Caco-2 (cell line): Measurements from ENCODE around the gene VPS13D. TPM values are rescaled to one million over a fixed set of nuclear protein-coding genes. Genes with fewer than 3 reads are reported as not detected.

Source experiments
- BruUV-seq: library from RNA; stranded (reverse); fragments of 400-500 nt; replicated peaks from 2 replicates; lab custom pipeline; 2021; lab: Mats Ljungman, UMichigan
- CTCF ChIA-PET: fragments of 300-600 bp; sonication (Branson Sonifier 250); formaldehyde crosslinking; loops from one replicate; lab custom pipeline; 2022; ENCODE audit warnings: antibody characterized with exemption; lab: Charles Lee
- POLR2A ChIA-PET: fragments of 300-600 bp; sonication (Branson Sonifier 250); formaldehyde crosslinking; loops from one replicate; lab custom pipeline; 2022; ENCODE audit warnings: antibody characterized with exemption; lab: Charles Lee
- DNase-seq, 2 experiments: peaks; one replicate each; pipeline versions ENCODE4 v3.0.0 to v3.0.0-alpha.2; 2020 to 2022
- H3K27me3 ChIP-seq: replicated peaks from 2 replicates; pipeline ENCODE4 v1.6.0; 2011; ENCODE audit warnings: low read length; ENCODE audit not compliant: control insufficient read depth, insufficient read depth
- H3K36me3 ChIP-seq: 2 replicates; pipeline ENCODE4 v1.5.1; 2011; ENCODE audit warnings: low read length; ENCODE audit not compliant: control insufficient read depth, insufficient read depth
- H3K4me1 ChIP-seq: fragments of 250-450 bp; sonication (Bioruptor Pico); 2 replicates; pipeline ENCODE4 v1.5.1; 2020; ENCODE audit warnings: mild to moderate bottlenecking
- H3K4me3 ChIP-seq: 2 replicates; pipeline ENCODE4 v1.5.1; 2011; ENCODE audit warnings: low read depth, mild to moderate bottlenecking, control low read depth, low read length
- H3K9me3 ChIP-seq: fragments of 250-450 bp; sonication (Bioruptor Pico); 2 replicates; pipeline ENCODE4 v1.5.1; 2020; ENCODE audit warnings: mild to moderate bottlenecking, moderate library complexity
- H3K27ac Mint-ChIP-seq: one replicate; pipeline ENCODE4 v1.8.0; 2022; ENCODE audit warnings: mixed read lengths; ENCODE audit not compliant: unreplicated experiment
- H3K27me3 Mint-ChIP-seq: one replicate; pipeline ENCODE4 v1.8.0; 2022; ENCODE audit warnings: mixed read lengths; ENCODE audit not compliant: insufficient read depth, unreplicated experiment
- H3K36me3 Mint-ChIP-seq: one replicate; pipeline ENCODE4 v1.8.0; 2022; ENCODE audit warnings: mild to moderate bottlenecking, mixed read lengths; ENCODE audit not compliant: insufficient read depth, unreplicated experiment
- H3K4me1 Mint-ChIP-seq: one replicate; pipeline ENCODE4 v1.8.0; 2022; ENCODE audit warnings: low read depth, mixed read lengths; ENCODE audit not compliant: unreplicated experiment
- H3K4me3 Mint-ChIP-seq: one replicate; pipeline ENCODE4 v1.8.0; 2022; ENCODE audit warnings: mild to moderate bottlenecking, moderate library complexity, mixed read lengths; ENCODE audit not compliant: unreplicated experiment
- H3K9me3 Mint-ChIP-seq: one replicate; pipeline ENCODE4 v1.8.0; 2022; ENCODE audit warnings: mixed read lengths; ENCODE audit not compliant: unreplicated experiment
- intact Hi-C: fragments of 100-400 bp; cut with micrococcal nuclease; formaldehyde crosslinking; loops from one replicate; pipeline ENCODE4 v1.10.0; 2022; ENCODE audit not compliant: unreplicated experiment
- total RNA-seq: library from RNA; stranded (reverse); gene quantifications from 2 replicates; pipeline ENCODE4 v1.2.3, GENCODE V29; 2022
- TF ChIP-seq, protein P1 (sequence below), 2 experiments: fragments of 200-600 bp in 1 of 2; IDR thresholded peaks; 1 replicate in 1 of 2; 2 replicates in 1 of 2; pipeline versions ENCODE4 v1.5.1 to v1.8.0; 2011 to 2022; ENCODE audit warnings: antibody characterized with exemption in 1 of 2, control low read depth in 1 of 2, inconsistent platforms in 1 of 2, low read depth in 1 of 2, low read length in 1 of 2, mild to moderate bottlenecking in 1 of 2, moderate library complexity in 1 of 2; ENCODE audit not compliant: insufficient read depth in 1 of 2, severe bottlenecking in 1 of 2, unreplicated experiment in 1 of 2

Gene VPS13D
- total RNA-seq, 1 experiment from 2014 or later = 25.6 TPM

- no peak overlapping the region for H3K4me3 Mint-ChIP-seq
- H3K27me3 Mint-ChIP-seq = no peaks in the 10 kb centered on the region
- TF ChIP-seq, protein P1, sequence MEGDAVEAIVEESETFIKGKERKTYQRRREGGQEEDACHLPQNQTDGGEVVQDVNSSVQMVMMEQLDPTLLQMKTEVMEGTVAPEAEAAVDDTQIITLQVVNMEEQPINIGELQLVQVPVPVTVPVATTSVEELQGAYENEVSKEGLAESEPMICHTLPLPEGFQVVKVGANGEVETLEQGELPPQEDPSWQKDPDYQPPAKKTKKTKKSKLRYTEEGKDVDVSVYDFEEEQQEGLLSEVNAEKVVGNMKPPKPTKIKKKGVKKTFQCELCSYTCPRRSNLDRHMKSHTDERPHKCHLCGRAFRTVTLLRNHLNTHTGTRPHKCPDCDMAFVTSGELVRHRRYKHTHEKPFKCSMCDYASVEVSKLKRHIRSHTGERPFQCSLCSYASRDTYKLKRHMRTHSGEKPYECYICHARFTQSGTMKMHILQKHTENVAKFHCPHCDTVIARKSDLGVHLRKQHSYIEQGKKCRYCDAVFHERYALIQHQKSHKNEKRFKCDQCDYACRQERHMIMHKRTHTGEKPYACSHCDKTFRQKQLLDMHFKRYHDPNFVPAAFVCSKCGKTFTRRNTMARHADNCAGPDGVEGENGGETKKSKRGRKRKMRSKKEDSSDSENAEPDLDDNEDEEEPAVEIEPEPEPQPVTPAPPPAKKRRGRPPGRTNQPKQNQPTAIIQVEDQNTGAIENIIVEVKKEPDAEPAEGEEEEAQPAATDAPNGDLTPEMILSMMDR (IDR thresholded peaks at IDR 0.05; ENCODE audit: insufficient read depth in 1 of 2, low read depth in 1 of 2, low read length in 1 of 2, severe bottlenecking in 1 of 2, unreplicated experiment in 1 of 2) = no peak
- peaks cover 6% of the 10 kb centered on the region for H3K9me3 Mint-ChIP-seq
- Histone ChIP-seq H3K4me3 (no peak overlapping the region), H3K4me1 (peaks cover 18% of the 10 kb centered on the region), H3K36me3 (no peaks in the 10 kb centered on the region), H3K27me3 (no peaks in the 10 kb centered on the region), H3K9me3 (no peaks in the 10 kb centered on the region)
- no peak for DNase-seq
- CTCF ChIA-PET = no interaction called here
- H3K27ac Mint-ChIP-seq = no peak overlapping the region
- no TSS peak for BruUV-seq
- intact Hi-C loops = no loop called here
- POLR2A ChIA-PET = no interaction called here
- peaks cover 10% of the 10 kb centered on the region for H3K36me3 Mint-ChIP-seq
- H3K4me1 Mint-ChIP-seq = peaks cover 10% of the 10 kb centered on the region
Measured at GRCh38 chr1:12438349-12438924, 208.6 kb downstream of the VPS13D start.

- POLR2A ChIA-PET = no interaction called here
- H3K9me3 Mint-ChIP-seq = peaks cover 12% of the 10 kb centered on the region
Measured at GRCh38 chr1:12439073-12439472, 209.2 kb downstream of the VPS13D start.

GRCh38 chr1:12441414-12442105 is 211.7 kb downstream of the VPS13D start:
- H3K27me3 Mint-ChIP-seq = no peaks in the 10 kb centered on the region
- ChIA-PET POLR2A (no interaction called here), CTCF (no interaction called here)
- peaks cover 20% of the 10 kb centered on the region for H3K9me3 Mint-ChIP-seq
- Histone ChIP-seq H3K9me3 (no peaks in the 10 kb centered on the region), H3K27me3 (no peaks in the 10 kb centered on the region), H3K36me3 (no peaks in the 10 kb centered on the region), H3K4me1 (0 out of 2 replicates have a peak, but pooled peaks cover 3% of the 10 kb centered on the region), H3K4me3 (no peak overlapping the region)
- H3K4me3 Mint-ChIP-seq = no peak overlapping the region
- TF ChIP-seq, protein P1 (IDR thresholded peaks at IDR 0.05; ENCODE audit: insufficient read depth in 1 of 2, low read depth in 1 of 2, low read length in 1 of 2, severe bottlenecking in 1 of 2, unreplicated experiment in 1 of 2) = no peak
- no peak overlapping the region for H3K27ac Mint-ChIP-seq
- no peaks in the 10 kb centered on the region for H3K4me1 Mint-ChIP-seq
- no peak for DNase-seq
- intact Hi-C loops = no loop called here
- no TSS peak for BruUV-seq
- H3K36me3 Mint-ChIP-seq = peaks cover 26% of the 10 kb centered on the region

More at GRCh38 chr1:12439073-12439472, 209.2 kb downstream of the VPS13D start:
- no peaks in the 10 kb centered on the region for H3K27me3 Mint-ChIP-seq
- no peak overlapping the region for H3K4me3 ChIP-seq
- CTCF ChIA-PET = no interaction called here
- H3K9me3 ChIP-seq = no peaks in the 10 kb centered on the region
- peaks cover 12% of the 10 kb centered on the region for H3K4me1 ChIP-seq
- BruUV-seq = no TSS peak
- DNase-seq = no peak
- no peak overlapping the region for H3K27ac Mint-ChIP-seq
- H3K36me3 Mint-ChIP-seq = peaks cover 15% of the 10 kb centered on the region
- TF ChIP-seq, protein P1 (IDR thresholded peaks at IDR 0.05; ENCODE audit: insufficient read depth in 1 of 2, low read depth in 1 of 2, low read length in 1 of 2, severe bottlenecking in 1 of 2, unreplicated experiment in 1 of 2) = no peak
- H3K4me3 Mint-ChIP-seq = no peak overlapping the region
- intact Hi-C loops = no loop called here
- peaks cover 4% of the 10 kb centered on the region for H3K4me1 Mint-ChIP-seq
- no peaks in the 10 kb centered on the region for H3K36me3 ChIP-seq
- no peaks in the 10 kb centered on the region for H3K27me3 ChIP-seq
